Anterior cingulate cortex (tissue), 58 donors: ENCODE data around the gene ZNF862.
"Not testable (repeated sequence)": the region's sequence is repeated elsewhere in the genome, so short reads cannot be mapped to it uniquely, and the experiment has no call there.

ENCODE experiments used
- DNase-seq, 58 donors: peaks; one replicate each; lab custom pipeline; 2025; lab: John Stamatoyannopoulos, UW

Gene ZNF862

DNA sequence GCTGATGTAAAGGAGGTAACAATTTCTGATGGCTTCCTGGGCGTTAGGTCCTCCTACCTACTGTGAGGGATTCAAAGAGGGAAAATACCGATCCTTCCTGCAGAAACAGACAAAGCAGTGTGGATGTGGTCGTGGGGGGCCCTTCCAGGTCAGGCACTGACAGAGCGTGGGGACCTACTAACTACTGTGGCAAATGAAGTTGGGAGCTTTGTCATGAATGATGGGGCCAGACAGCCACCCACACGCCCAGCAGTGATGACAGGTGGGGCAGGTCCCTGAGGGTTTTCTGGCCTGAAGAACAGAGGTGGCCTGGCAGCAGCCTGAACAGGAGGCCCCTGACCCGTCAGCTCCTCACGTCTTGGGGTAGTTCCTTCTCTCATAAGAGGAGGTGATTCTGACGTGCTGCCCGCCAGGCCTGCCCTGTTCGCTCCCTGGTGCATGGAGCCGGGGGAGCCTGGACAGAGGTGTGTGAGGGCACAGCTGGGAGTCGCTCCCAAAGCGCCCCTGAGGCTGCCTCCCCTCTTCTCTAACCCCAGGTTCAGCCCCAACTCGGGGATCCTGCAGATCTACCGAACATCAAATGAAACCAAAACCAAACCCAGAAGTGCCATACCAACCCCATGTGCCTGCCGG is 39.8 kb downstream of the ZNF862 start:
- no peak for DNase-seq

GRCh38 chr7:149878523-149878921 is 40.3 kb downstream of the ZNF862 start:
- no peak for DNase-seq

- DNase-seq, result no peak
Observed at GRCh38 chr7:149879271-149879743, 41.1 kb downstream of the ZNF862 start.

DNA sequence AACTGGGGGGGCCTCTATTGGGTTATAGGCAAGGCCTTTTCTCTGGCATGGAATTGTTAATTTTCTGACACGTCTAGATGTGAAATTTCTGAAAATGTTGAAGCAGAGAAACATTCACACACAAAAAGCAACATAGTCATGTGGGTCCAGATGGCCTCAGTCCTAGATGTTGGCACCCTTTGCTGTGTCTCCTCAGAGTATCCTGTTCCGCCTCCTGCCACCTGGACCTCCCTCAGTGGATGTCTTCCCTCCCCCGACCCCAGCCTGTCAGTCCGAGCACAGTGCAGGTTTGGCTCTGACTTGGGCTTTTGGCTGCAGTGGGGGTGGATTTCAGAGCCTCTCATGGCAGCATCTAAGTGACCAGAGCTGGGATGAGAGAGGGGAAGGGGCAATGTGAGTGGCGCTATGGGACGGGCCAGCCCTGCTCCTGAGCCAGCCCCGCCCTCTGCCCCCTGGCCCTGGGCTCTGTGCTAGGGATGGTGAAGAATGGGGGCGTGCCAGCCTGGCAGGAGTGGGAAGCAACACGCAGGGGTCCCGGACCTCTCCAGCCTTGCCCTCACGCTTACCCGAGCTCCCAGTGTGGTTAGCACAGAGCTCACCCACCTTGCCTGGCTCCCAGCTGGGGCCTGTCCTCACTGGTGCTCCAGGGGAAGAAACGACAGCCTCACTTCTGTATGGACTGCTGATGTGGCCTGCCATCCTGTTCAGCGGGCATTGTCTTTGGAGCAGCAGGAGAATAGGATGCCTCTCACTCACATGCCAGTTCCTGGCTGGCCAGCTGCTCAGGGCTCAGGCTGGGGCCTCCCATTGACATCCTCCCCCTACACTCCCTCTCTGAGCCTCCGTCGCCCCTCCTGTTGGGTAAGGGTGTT is 41.8 kb downstream of the ZNF862 start:
- DNase-seq, result peak in 2 of 58 donors; percentile 30 to 53

DNA sequence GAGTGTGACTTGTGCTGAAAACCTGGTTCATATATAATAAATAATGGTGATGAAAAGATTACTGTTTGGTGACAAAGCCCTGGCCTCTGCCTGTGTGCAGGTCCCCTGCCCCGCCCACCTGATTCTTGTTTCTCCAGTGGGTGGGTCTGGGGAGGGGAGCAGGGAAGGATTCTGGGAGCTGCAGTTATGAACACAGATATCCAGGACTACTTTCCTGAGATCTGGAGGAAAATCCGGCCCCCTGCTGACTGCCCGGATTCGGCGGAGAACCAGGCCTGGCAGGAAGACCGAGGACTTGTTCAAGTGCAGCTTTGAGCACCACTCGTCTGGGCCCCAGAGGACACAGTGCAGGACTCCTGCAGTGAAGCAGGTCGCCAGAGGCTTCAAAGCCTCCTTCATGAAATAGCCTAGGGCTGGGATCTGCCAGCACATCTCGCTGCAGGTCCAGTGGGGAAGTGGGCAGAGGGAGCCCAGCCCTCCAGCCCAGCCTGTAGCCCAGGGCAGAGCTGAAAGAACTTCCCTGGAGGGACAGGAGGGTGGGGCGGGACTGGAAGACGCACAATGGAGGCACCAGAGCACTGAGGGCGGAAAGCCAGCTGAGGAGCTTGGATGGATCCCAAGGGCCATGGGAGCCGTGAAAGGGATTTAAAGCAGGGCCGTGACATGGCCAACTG is 42.6 kb downstream of the ZNF862 start:
- DNase-seq, result peak in 53 of 58 donors; percentile 43 to 90 (median 75)

GRCh38 chr7:149881328-149882247 is 43.4 kb downstream of the ZNF862 start:
- DNase-seq, result no peak

GRCh38 chr7:149882248-149883047 is 44.3 kb downstream of the ZNF862 start:
- peak in 35 of 58 donors; percentile 32 to 85 (median 58) for DNase-seq

- DNase-seq, result no peak
Observed at GRCh38 chr7:149883048-149883438, 44.9 kb downstream of the ZNF862 start.

- DNase-seq, result peak in 48 of 58 donors; percentile 26 to 81 (median 56)
Observed at GRCh38 chr7:149883452-149883861, 45.3 kb downstream of the ZNF862 start.

GRCh38 chr7:149884016-149884415 is 45.8 kb downstream of the ZNF862 start:
- no peak for DNase-seq

GRCh38 chr7:149884541-149884940 is 46.4 kb downstream of the ZNF862 start:
- no peak for DNase-seq

DNA sequence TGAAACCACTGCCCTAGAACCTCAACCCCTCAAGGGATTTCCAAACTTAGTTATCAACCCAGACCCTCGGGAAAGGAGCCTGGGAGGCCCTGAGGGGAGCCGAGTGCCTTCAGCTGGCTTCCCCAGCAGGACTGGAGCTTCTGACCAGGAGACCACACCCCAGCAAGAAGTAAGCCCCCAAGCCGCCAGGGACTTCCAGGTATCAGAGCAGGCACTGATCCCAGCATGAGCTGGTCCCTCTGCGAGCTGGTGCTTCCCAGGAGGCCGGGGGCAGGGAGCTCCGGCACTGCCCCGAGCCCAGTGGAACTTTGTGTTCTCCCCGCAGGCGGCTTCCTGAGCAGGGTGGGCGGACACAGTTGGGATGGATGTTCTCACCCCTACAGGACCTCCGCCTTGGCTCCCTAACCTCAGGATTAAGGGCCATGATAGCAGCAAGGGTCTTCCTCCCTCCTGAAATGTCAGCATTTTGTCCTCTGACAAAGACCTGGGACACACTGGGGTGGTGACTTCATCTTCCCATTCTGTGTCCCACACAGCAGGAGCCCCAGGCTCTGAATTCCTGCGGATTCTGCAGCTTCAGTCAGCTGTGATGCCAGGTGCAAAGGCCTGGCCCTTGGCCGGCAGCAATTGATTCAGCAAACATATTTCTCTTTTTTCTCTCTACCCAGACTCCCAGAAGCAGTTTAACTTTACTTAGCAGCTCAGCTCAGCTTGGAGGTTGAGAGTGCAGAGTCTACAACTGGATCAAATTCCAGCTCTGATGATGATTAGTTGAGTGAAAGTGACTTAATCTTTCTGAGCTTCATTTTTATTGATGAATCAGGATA is 47.2 kb downstream of the ZNF862 start:
- no peak for DNase-seq

GRCh38 chr7:149886018-149886415 is 47.8 kb downstream of the ZNF862 start:
- no peak for DNase-seq

GRCh38 chr7:149887311-149887710 is 49.1 kb downstream of the ZNF862 start:
- no peak for DNase-seq

GRCh38 chr7:149890715-149891114 is 52.5 kb downstream of the ZNF862 start:
- not testable (repeated sequence) for DNase-seq

GRCh38 chr7:149894957-149895356 is 56.8 kb downstream of the ZNF862 start:
- not testable (repeated sequence) for DNase-seq

DNA sequence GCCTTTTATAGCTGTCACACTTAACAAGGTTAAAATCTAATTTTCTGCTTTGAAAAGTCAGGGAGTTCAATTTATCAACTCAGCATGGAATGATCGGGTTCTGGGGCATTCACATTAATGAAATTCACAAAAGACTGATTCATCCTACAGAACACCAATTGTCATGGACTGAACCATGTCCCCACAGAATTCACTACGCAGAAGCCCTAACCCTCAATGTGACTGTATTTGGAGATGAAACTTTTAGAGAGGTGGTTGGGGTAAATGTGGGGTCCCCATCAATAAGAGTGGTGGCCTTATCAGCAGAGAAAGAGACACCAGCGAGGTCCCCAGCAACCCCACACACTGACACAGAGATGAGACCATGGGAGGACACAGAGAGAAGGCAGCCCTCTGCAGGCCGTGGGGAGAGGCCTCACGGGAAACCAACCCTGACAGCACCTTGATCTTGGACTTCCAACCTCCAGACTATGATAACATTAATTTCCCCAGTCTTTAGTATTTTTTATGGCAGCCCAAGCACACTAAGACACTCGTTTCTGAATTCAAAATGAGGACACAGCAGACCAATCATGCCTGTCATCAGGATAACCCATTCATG is 69.7 kb downstream of the ZNF862 start:
- DNase-seq, result not testable (repeated sequence)

GRCh38 chr7:149910219-149910618 is 72.0 kb downstream of the ZNF862 start:
- DNase-seq, result peak in 1 of 58 donors; percentile 8
